GM10248 (cell line): ENCODE measurements around the gene MORC1.
A peak's percentile ranks its signal among the peaks of the same experiment; 100 is the strongest.

Experiments used
- CTCF ChIA-PET: fragments of 300-600 bp; sonication (Branson Sonifier 250); formaldehyde crosslinking; extraction: SDS; loops from one replicate; lab custom pipeline; 2021; ENCODE audit warnings: antibody characterized with exemption; lab: Yijun Ruan, JAX
- POLR2A ChIA-PET: fragments of 350-650 bp; sonication (Branson Sonifier 250); formaldehyde crosslinking; extraction: SDS; loops from one replicate; lab custom pipeline; 2020; ENCODE audit warnings: antibody characterized with exemption; lab: Yijun Ruan, JAX
- DNase-seq: peaks from one replicate; pipeline ENCODE4 v3.0.0; 2012; ENCODE audit errors: extremely low spot score
- CTCF ChIP-seq: IDR thresholded peaks from 2 replicates; pipeline ENCODE4 v1.5.1; 2012; ENCODE audit warnings: mild to moderate bottlenecking, low read depth; ENCODE audit errors: extremely low read depth, missing control alignments, control extremely low read depth

MORC1 gene

DNA sequence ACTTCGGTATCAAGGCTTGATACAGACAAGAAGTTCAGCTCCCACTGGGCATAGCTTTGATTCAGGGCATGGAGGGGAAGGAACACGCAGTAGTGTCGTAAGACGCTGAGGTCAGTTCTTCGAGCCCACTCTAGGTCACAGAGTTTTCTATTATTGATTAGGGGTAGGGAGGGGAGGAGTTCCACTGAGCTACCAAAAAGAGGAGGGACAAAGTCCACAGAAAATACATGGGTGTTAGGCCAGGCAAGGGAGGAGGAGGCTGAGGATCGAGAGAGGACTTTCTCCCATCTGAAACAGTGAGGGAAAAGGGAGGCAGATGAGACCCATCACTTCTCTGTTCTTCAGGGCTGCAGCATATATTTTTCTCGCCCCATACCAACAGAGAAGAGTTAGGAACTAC is 89.2 kb downstream of the MORC1 start:
- no peak for DNase-seq
- ChIA-PET CTCF (interaction anchor here (1.2 kb wide), 1 partner anchor 10 kb away, joined by 3 read pairs; no protein-coding TSS in a partner anchor), POLR2A (no interaction called here)
- no peak for TF ChIP-seq CTCF

DNA sequence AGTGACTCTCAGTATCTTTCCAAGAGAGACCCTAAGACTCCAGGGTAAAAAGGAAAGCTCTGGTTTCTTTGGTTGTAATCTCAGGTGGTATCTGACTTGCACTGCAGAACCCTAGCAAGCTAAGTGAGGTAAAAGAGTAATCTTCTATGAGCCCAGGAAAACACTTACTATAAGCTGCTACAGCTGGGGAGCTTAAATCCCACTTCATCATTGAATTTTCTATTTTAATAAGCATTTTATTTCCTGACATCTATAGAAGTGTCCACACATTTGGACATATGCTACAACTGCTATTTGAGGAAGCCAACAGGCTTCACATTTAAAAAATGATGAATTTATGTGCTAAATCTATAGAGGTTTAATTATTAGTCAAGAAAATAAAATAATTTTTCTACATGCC is 91.1 kb downstream of the MORC1 start:
- ChIA-PET CTCF (interaction anchor here (0.8 to 7.0 kb wide), 4 partner anchors 17 to 53 kb away, joined by 3 to 120 read pairs (median 3); no protein-coding TSS in a partner anchor), POLR2A (no interaction called here)
- TF ChIP-seq CTCF: no peak
- no peak for DNase-seq

- ChIA-PET CTCF (interaction anchor here (1.0 to 7.0 kb wide), 5 partner anchors 8 to 62 kb away, joined by 3 to 120 read pairs (median 3); no protein-coding TSS in a partner anchor), POLR2A (no interaction called here)
These were observed 92.0 kb downstream of the MORC1 start for GRCh38 chr3:109025896-109026295.

DNA sequence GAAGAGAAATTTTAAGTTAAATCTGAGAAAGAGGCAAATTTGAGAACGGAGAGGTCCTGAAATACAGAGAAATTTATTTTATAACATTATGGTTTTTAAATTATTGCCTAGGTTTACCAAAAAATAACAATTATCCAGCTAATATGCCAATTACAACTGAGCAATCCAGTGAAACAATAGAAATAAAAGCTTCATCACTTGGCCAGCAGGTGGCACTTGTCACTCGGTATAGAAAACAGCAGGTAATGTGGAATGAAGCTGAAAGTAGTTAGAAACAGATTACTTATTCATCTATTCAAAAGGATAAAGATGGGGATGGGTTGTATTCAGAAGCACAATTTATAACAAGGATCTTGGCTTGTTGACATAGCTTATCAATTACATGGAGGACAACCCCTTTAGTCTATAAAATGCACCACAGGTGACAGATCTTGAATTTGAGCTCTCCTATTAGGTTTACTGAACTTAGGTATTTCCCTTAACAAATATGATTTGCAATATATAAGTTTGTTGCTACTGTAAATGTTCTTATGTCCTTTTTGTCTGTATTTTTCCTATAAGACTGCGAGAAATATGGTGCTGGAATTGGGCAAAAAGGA is 94.2 kb downstream of the MORC1 start:
- peak; percentile 86 for TF ChIP-seq CTCF
- CTCF ChIA-PET: interaction anchor here (0.5 to 7.0 kb wide), 51 partner anchors 8 to 1291 kb away, joined by 3 to 120 read pairs (median 5); no protein-coding TSS in a partner anchor
- POLR2A ChIA-PET: no interaction called here
- peak; percentile 29 for DNase-seq

More at GRCh38 chr3:109025896-109026295, 92.0 kb downstream of the MORC1 start:
- no peak for TF ChIP-seq CTCF
- DNase-seq: no peak

- ChIA-PET POLR2A (no interaction called here), CTCF (interaction anchor here (0.5 to 7.0 kb wide), 44 partner anchors 9 to 1292 kb away, joined by 3 to 120 read pairs (median 5); no protein-coding TSS in a partner anchor)
- DNase-seq: no peak
- TF ChIP-seq CTCF: no peak
These were observed 94.8 kb downstream of the MORC1 start for GRCh38 chr3:109023167-109023566.

DNA sequence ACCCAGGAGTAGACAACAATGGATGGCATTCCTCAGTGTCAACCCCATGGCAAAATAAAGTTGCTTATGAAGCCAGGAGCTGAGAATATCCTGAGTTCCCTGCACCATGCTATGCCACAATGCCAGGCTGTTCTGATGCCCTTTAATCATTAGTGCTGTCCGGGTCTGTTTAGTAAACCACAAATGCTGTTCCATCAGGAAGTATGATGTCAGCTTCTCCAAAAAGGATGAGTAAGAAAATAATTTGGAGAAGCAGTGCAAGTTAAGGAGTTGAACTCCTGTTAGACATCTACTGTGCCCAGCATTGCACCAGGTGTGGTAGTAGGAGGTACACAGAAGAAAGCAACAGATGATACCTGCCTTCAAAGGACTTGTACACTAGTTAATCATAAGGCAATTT is 96.4 kb downstream of the MORC1 start:
- ChIA-PET POLR2A (no interaction called here), CTCF (interaction anchor here (2.7 to 7.0 kb wide), 2 partner anchors 11 to 58 kb away, joined by 16 to 120 read pairs; no protein-coding TSS in a partner anchor)
- TF ChIP-seq CTCF: no peak
- no peak for DNase-seq
